HFF-Myc (cell line): ENCODE results near the gene MOCS1.

Experiments used
- DNase-seq: peaks from one replicate; pipeline ENCODE4 v3.0.0-alpha.2; 2011; ENCODE audit warnings: low read depth; ENCODE audit errors: extremely low read depth
- H3K4me3 ChIP-seq: replicated peaks from 2 replicates; pipeline ENCODE4 v1.5.1; 2011; ENCODE audit warnings: low read depth, mild to moderate bottlenecking, control low read depth, low read length
- CTCF ChIP-seq: IDR thresholded peaks from 2 replicates; pipeline ENCODE4 v1.5.1; 2012; ENCODE audit warnings: mild to moderate bottlenecking, low read depth, low read length, control low read depth; ENCODE audit errors: missing control alignments

Gene MOCS1

GRCh38 chr6:39881851-39882530 lies 52.3 kb downstream of the MOCS1 start:
- no peak for TF ChIP-seq CTCF
- peak; percentile 4 for DNase-seq
- no peak overlapping the region for H3K4me3 ChIP-seq

DNA sequence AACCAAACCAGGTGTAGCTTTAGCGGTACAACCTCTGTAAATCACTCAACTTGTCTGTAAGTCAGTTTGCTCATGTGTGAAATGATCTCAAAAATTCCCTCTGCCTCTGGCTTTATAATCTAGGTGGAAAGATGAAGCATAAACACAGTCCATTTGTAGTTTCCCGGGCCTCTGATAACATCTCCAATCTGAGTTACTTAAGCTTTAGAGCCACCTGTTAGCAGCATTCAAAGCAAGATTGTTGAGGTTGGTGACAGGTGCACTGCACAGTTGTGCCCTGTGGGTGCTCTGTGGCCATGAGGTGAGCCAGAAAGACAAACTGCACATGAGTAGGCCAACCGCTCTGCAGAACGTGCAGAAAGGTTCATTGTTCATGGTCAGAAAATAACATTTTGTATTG lies 53.7 kb downstream of the MOCS1 start:
- H3K4me3 ChIP-seq = no peak overlapping the region
- no peak for TF ChIP-seq CTCF
- no peak for DNase-seq

DNA sequence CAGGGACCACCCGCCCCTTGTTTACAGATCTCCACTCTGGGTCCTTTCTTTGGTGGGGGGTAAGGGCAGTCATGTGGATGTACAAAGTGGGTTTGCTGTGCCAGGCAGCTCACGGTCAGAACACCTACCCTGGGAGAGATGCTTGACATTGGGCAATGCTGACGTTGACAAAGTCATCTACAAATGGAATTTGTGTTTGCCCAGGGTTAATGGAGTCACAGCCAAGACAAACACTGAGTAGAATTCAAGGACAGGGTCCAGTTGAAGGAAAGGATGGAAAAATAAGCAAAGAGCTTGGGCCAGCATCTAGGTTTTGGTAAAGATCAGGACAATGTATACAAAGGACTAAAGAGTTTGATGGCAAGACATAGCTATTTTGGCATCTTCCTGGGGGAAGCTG lies 54.7 kb downstream of the MOCS1 start:
- TF ChIP-seq CTCF = no peak
- no peak overlapping the region for H3K4me3 ChIP-seq
- DNase-seq = no peak

GRCh38 chr6:39876826-39877225 lies 57.4 kb downstream of the MOCS1 start:
- no peak overlapping the region for H3K4me3 ChIP-seq
- TF ChIP-seq CTCF = no peak
- DNase-seq = no peak

DNA sequence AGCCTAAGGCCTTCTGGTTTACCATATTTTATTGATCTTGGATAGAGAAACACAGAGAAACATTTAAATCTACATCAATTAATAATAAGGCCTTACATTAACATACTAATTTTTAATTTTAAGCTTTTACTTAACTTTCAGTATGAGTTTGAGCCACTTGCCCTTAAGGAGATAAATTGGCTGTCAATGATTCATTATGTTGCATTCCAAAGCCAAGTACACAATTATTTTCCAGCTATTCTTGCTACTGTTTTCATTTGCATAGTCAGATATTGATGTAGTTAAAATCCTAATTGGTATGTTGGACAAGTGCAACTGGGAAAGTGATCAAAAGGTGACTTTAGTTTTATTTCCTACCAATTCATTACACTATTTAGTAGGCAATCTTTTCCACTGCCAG lies 58.2 kb downstream of the MOCS1 start:
- TF ChIP-seq CTCF = no peak

GRCh38 chr6:39873439-39873838 lies 60.8 kb downstream of the MOCS1 start:
- no peak for DNase-seq
- no peak overlapping the region for H3K4me3 ChIP-seq
- TF ChIP-seq CTCF = no peak

More for the DNA sequence above, 58.2 kb downstream of the MOCS1 start:
- no peak overlapping the region for H3K4me3 ChIP-seq
- no peak for DNase-seq

DNA sequence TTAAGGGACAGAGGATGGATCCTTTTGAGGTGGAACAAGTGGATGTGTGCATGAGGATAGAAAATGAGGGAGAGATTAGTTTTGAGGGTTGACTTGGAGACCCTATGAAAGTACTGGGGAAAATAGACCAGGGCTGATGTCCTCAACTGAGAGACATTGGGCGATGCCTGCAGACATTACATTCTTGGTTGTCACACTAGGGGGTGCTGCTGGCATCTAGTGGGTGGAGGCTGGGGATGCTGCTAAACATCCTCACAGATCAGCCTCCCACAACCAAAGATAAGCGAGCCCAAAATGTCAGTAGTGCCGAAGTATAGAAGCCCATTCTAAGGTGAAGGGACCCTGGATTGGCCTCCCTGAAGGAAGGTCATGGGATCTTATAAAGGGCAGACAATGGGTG lies 63.3 kb downstream of the MOCS1 start:
- no peak overlapping the region for H3K4me3 ChIP-seq
- no peak for DNase-seq
- peak; percentile 8 for TF ChIP-seq CTCF
